Neural cell (in vitro differentiated cells): ENCODE results near the gene HBA2.
"Not testable (repeated sequence)": the region's sequence is repeated elsewhere in the genome, so short reads cannot be mapped to it uniquely, and the experiment has no call there.

ENCODE experiments used
- EP300 ChIP-seq: fragments of 450-650 bp; conservative IDR thresholded peaks from 2 replicates; pipeline ENCODE4 v1.6.1; 2014; ENCODE audit warnings: antibody characterized with exemption, mild to moderate bottlenecking, moderate library complexity; ENCODE audit not compliant: poor library complexity, severe bottlenecking
- EZH2 ChIP-seq: fragments of 200-600, 300-800 bp; shearing (Covaris generic), sonication (generic); IDR thresholded peaks from 2 replicates; pipeline ENCODE4 v1.6.1; 2014; ENCODE audit warnings: antibody characterized with exemption, low read length, borderline replicate concordance, mild to moderate bottlenecking; ENCODE audit not compliant: insufficient read depth, poor library complexity, severe bottlenecking
- MXI1 ChIP-seq: fragments of 450-650 bp; conservative IDR thresholded peaks from 2 replicates; pipeline ENCODE4 v1.6.1; 2014; ENCODE audit warnings: antibody characterized with exemption, mild to moderate bottlenecking; ENCODE audit not compliant: poor library complexity, severe bottlenecking
- POLR2AphosphoS5 ChIP-seq: IDR thresholded peaks from 2 replicates; pipeline ENCODE4 v1.6.1; 2012
- RAD21 ChIP-seq: fragments of 450-650 bp; conservative IDR thresholded peaks from 2 replicates; pipeline ENCODE4 v1.6.1; 2014; ENCODE audit warnings: antibody characterized with exemption, mild to moderate bottlenecking, moderate library complexity
- SMC3 ChIP-seq: fragments of 450-650 bp; conservative IDR thresholded peaks from 2 replicates; pipeline ENCODE4 v1.6.1; 2014; ENCODE audit warnings: antibody characterized with exemption, mild to moderate bottlenecking, moderate library complexity; ENCODE audit not compliant: poor library complexity
- TF ChIP-seq, protein P1 (sequence below): IDR thresholded peaks from 2 replicates; pipeline ENCODE4 v1.6.1; 2012; ENCODE audit warnings: borderline replicate concordance
- TF ChIP-seq, protein P2 (sequence below): fragments of 450-650 bp; IDR thresholded peaks from 2 replicates; pipeline ENCODE4 v1.5.1; 2014; ENCODE audit warnings: antibody characterized with exemption, mild to moderate bottlenecking, moderate library complexity; ENCODE audit not compliant: poor library complexity, severe bottlenecking

DNA sequence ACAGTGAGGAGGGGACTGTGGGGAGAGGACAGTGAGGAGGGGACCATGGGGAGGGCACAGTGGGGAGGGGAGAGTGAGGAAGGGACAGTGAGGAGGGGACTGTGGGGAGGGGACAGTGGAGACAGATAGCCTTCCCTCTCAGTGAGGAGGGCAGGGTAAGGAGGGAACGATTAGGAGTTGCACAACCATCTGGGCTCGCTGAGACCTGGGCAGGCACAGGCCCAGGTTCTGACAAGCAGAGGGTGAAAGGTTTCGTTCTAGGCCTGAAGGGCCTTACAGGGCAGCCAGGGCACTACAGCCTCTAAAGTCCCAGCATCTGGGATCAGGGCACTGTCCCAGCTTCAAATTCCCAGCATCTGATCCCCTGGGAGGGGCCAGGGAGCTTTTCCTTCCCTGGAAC lies 9.0 kb upstream of the HBA2 start:
- TF ChIP-seq SMC3, EZH2, EP300, POLR2AphosphoS5, RAD21, MXI1: not testable (repeated sequence)
- TF ChIP-seq, protein P1, sequence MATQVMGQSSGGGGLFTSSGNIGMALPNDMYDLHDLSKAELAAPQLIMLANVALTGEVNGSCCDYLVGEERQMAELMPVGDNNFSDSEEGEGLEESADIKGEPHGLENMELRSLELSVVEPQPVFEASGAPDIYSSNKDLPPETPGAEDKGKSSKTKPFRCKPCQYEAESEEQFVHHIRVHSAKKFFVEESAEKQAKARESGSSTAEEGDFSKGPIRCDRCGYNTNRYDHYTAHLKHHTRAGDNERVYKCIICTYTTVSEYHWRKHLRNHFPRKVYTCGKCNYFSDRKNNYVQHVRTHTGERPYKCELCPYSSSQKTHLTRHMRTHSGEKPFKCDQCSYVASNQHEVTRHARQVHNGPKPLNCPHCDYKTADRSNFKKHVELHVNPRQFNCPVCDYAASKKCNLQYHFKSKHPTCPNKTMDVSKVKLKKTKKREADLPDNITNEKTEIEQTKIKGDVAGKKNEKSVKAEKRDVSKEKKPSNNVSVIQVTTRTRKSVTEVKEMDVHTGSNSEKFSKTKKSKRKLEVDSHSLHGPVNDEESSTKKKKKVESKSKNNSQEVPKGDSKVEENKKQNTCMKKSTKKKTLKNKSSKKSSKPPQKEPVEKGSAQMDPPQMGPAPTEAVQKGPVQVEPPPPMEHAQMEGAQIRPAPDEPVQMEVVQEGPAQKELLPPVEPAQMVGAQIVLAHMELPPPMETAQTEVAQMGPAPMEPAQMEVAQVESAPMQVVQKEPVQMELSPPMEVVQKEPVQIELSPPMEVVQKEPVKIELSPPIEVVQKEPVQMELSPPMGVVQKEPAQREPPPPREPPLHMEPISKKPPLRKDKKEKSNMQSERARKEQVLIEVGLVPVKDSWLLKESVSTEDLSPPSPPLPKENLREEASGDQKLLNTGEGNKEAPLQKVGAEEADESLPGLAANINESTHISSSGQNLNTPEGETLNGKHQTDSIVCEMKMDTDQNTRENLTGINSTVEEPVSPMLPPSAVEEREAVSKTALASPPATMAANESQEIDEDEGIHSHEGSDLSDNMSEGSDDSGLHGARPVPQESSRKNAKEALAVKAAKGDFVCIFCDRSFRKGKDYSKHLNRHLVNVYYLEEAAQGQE = not testable (repeated sequence)
- TF ChIP-seq, protein P2, sequence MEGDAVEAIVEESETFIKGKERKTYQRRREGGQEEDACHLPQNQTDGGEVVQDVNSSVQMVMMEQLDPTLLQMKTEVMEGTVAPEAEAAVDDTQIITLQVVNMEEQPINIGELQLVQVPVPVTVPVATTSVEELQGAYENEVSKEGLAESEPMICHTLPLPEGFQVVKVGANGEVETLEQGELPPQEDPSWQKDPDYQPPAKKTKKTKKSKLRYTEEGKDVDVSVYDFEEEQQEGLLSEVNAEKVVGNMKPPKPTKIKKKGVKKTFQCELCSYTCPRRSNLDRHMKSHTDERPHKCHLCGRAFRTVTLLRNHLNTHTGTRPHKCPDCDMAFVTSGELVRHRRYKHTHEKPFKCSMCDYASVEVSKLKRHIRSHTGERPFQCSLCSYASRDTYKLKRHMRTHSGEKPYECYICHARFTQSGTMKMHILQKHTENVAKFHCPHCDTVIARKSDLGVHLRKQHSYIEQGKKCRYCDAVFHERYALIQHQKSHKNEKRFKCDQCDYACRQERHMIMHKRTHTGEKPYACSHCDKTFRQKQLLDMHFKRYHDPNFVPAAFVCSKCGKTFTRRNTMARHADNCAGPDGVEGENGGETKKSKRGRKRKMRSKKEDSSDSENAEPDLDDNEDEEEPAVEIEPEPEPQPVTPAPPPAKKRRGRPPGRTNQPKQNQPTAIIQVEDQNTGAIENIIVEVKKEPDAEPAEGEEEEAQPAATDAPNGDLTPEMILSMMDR = not testable (repeated sequence)
